Karpas-422 (cell line): ENCODE data around the gene CARD11. TPM values are rescaled to one million over a fixed set of nuclear protein-coding genes. Genes with fewer than 3 reads are reported as not detected.

Experiments
- DNase-seq: peaks from one replicate; pipeline ENCODE4 v3.0.0-alpha.2; 2015
- H2AFZ ChIP-seq: fragments of 200-600 bp; sonication (generic); 2 replicates; pipeline ENCODE4 v1.6.1; 2014; ENCODE audit warnings: antibody characterized with exemption, low read length, mixed read lengths
- H3K27ac ChIP-seq: fragments of 200-600 bp; sonication (generic); 2 replicates; pipeline ENCODE4 v1.5.1; 2014; ENCODE audit warnings: mild to moderate bottlenecking, low read length, moderate library complexity
- H3K27me3 ChIP-seq: fragments of 200-600 bp; sonication (generic); 2 replicates; pipeline ENCODE4 v1.6.1; 2014; ENCODE audit warnings: low read length, mixed read lengths
- H3K36me3 ChIP-seq: fragments of 200-600 bp; sonication (generic); 2 replicates; pipeline ENCODE4 v1.6.1; 2014; ENCODE audit warnings: low read length, mixed read lengths; ENCODE audit not compliant: insufficient read depth
- H3K4me1 ChIP-seq: fragments of 200-600 bp; sonication (generic); 2 replicates; pipeline ENCODE4 v1.6.1; 2014; ENCODE audit warnings: mild to moderate bottlenecking, low read length, mixed read lengths
- H3K4me2 ChIP-seq: fragments of 200-600 bp; sonication (generic); 2 replicates; pipeline ENCODE4 v1.6.1; 2014; ENCODE audit warnings: low read length, low read depth, mild to moderate bottlenecking; ENCODE audit not compliant: poor library complexity, severe bottlenecking
- H3K4me3 ChIP-seq: fragments of 200-600 bp; sonication (generic); 2 replicates; pipeline ENCODE4 v1.5.1; 2014; ENCODE audit warnings: mild to moderate bottlenecking, antibody characterized with exemption, low read length, mixed read lengths
- H3K79me2 ChIP-seq: fragments of 200-600 bp; sonication (generic); 2 replicates; pipeline ENCODE4 v1.6.1; 2014; ENCODE audit warnings: mild to moderate bottlenecking, low read length, mixed read lengths
- H3K9ac ChIP-seq: fragments of 200-600 bp; sonication (generic); 2 replicates; pipeline ENCODE4 v1.6.0; 2014; ENCODE audit warnings: low read length
- H3K9me2 ChIP-seq: fragments of 200-600 bp; sonication (generic), shearing (Covaris generic); replicated peaks from 2 replicates; pipeline ENCODE4 v1.6.0; 2014; ENCODE audit warnings: mild to moderate bottlenecking, low read length, moderate library complexity; ENCODE audit not compliant: insufficient read depth
- H3K9me3 ChIP-seq: fragments of 300-700, 200-600 bp; sonication (generic); 2 replicates; pipeline ENCODE4 v1.6.1; 2014; ENCODE audit warnings: low read length, mixed read lengths
- H4K20me1 ChIP-seq: fragments of 200-600 bp; sonication (generic); 2 replicates; pipeline ENCODE4 v1.6.1; 2014; ENCODE audit warnings: mild to moderate bottlenecking, antibody characterized with exemption, low read length, low read depth; ENCODE audit not compliant: insufficient read depth
- total RNA-seq: library from RNA; depleted of rRNA; stranded (reverse); fragments of >200 nt; shearing (Covaris generic); gene quantifications from 2 replicates; pipeline ENCODE4 v1.2.3, GENCODE V29; 2014; ENCODE audit warnings: low replicate concordance

The CARD11 gene
- total RNA-seq, 1 experiment from 2014 or later: 38.5 TPM

DNA sequence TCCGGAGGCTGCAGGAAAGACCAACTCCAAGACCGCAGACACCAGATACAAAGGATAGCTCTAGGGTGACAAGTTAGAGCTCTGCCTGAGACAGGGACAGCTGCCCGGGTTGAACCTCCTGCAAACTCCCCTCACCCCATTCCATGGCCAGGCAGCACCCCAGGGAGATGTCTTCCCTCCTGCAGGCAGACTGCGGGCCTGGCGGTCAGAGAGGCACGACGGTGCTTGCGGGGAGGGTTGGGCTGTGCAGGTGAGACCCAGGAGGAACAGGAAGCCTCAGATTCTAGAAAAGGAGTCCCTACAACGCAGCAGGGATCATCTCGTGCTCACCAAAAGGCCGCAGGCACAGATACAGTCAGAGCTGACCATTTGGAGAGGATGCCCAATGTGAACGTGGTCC is 34.6 kb downstream of the CARD11 start:
- no peaks in the 10 kb centered on the region for H3K9me2 ChIP-seq
- peaks cover 79% of the 10 kb centered on the region for H3K79me2 ChIP-seq
- no peak overlapping the region for H3K4me2 ChIP-seq
- no peak overlapping the region for H2AFZ ChIP-seq
- H3K4me1 ChIP-seq: no peaks in the 10 kb centered on the region
- H3K27me3 ChIP-seq: no peaks in the 10 kb centered on the region
- no peak for DNase-seq
- no peaks in the 10 kb centered on the region for H4K20me1 ChIP-seq
- H3K9ac ChIP-seq: no peak overlapping the region
- H3K4me3 ChIP-seq: no peak overlapping the region
- H3K9me3 ChIP-seq: no peaks in the 10 kb centered on the region
- H3K36me3 ChIP-seq: no peaks in the 10 kb centered on the region
- no peak overlapping the region for H3K27ac ChIP-seq

DNA sequence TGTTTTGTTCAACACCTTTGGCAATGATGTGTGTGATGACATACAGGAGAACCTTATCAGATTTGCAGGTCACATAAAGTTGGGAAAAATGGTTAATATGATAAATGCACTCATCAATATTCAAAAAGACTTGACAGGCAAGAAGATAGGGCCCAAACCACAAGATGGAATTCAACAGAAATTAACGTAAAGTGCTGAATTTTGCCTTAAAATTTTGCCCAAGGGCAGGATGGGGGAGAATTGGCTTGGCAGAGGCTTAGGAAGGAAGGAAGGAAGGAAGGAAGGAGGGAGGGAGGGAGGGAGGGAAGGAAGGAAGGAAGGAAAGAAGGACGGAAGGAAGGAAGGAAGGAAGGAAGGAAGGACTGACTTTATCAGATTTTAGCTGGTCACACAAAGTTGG is 35.3 kb downstream of the CARD11 start:
- Histone ChIP-seq H3K27ac (no peak overlapping the region), H3K4me1 (no peaks in the 10 kb centered on the region), H3K79me2 (peaks cover 82% of the 10 kb centered on the region), H3K27me3 (no peaks in the 10 kb centered on the region), H3K36me3 (no peaks in the 10 kb centered on the region), H4K20me1 (no peaks in the 10 kb centered on the region), H3K9me2 (no peaks in the 10 kb centered on the region), H2AFZ (no peak overlapping the region), H3K9ac (no peak overlapping the region), H3K9me3 (no peaks in the 10 kb centered on the region), H3K4me3 (no peak overlapping the region), H3K4me2 (no peak overlapping the region)
- no peak for DNase-seq

DNA sequence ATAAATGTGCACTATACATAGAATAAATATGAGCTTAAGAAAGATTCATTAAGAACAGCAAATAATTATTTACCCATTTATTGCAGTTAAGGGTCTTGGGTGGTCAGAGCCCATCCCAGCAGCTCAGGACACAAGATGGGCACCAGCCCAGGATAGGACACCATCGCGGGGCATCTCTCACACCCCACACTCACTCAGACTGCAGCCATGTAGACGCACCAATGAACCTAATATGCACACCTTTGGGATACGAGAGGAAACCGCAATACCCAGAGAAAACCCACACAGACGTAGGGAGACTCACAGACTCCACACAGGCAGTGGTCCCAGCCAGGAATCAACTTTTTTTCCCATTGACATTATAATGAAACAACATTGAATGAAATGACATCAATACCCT is 36.0 kb downstream of the CARD11 start:
- Histone ChIP-seq H3K79me2 (peaks cover 80% of the 10 kb centered on the region), H3K27me3 (no peaks in the 10 kb centered on the region), H3K36me3 (no peaks in the 10 kb centered on the region), H2AFZ (no peak overlapping the region), H3K4me1 (no peaks in the 10 kb centered on the region), H3K4me3 (no peak overlapping the region), H3K9ac (no peak overlapping the region), H3K9me3 (no peaks in the 10 kb centered on the region), H3K27ac (no peak overlapping the region), H3K9me2 (no peaks in the 10 kb centered on the region), H4K20me1 (no peaks in the 10 kb centered on the region), H3K4me2 (no peak overlapping the region)
- no peak for DNase-seq

- Histone ChIP-seq H3K4me3 (no peak overlapping the region), H4K20me1 (no peaks in the 10 kb centered on the region), H3K36me3 (no peaks in the 10 kb centered on the region)
Measured at GRCh38 chr7:3005257-3005656, 38.4 kb downstream of the CARD11 start.

DNA sequence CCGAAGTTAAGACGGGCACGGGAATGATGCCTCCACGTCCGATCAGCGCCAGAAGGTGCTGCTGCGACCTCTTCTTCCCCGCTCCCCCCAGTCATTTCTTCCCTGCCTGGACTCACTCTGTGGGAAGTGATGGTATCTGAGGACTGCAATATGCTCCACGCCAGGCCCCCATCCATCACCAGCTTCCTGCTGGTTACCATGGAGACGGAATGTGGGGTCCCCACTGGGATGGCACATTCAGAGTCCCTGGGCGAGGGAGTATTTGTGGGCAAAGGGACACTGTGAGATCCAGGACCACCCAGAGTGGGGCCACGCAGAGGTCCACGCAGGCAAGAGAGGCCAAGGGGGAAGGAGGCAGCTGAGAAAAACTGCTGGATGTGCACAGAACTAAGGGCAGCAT is 39.7 kb downstream of the CARD11 start:
- no peak overlapping the region for H3K4me3 ChIP-seq
- no peak overlapping the region for H3K9ac ChIP-seq
- no peak overlapping the region for H3K4me2 ChIP-seq
- no peaks in the 10 kb centered on the region for H3K9me3 ChIP-seq
- no peak overlapping the region for H3K27ac ChIP-seq
- no peaks in the 10 kb centered on the region for H3K27me3 ChIP-seq
- peaks cover 60% of the 10 kb centered on the region for H3K79me2 ChIP-seq
- H4K20me1 ChIP-seq: no peaks in the 10 kb centered on the region
- no peak overlapping the region for H2AFZ ChIP-seq
- no peaks in the 10 kb centered on the region for H3K4me1 ChIP-seq
- H3K36me3 ChIP-seq: no peaks in the 10 kb centered on the region
- no peaks in the 10 kb centered on the region for H3K9me2 ChIP-seq
- DNase-seq: no peak

More at GRCh38 chr7:3005257-3005656, 38.4 kb downstream of the CARD11 start:
- Histone ChIP-seq H3K4me2 (no peak overlapping the region), H3K9me3 (no peaks in the 10 kb centered on the region), H3K9ac (no peak overlapping the region), H3K27ac (no peak overlapping the region), H3K4me1 (no peaks in the 10 kb centered on the region), H3K9me2 (no peaks in the 10 kb centered on the region), H3K79me2 (peaks cover 67% of the 10 kb centered on the region), H3K27me3 (no peaks in the 10 kb centered on the region), H2AFZ (no peak overlapping the region)
- no peak for DNase-seq

DNA sequence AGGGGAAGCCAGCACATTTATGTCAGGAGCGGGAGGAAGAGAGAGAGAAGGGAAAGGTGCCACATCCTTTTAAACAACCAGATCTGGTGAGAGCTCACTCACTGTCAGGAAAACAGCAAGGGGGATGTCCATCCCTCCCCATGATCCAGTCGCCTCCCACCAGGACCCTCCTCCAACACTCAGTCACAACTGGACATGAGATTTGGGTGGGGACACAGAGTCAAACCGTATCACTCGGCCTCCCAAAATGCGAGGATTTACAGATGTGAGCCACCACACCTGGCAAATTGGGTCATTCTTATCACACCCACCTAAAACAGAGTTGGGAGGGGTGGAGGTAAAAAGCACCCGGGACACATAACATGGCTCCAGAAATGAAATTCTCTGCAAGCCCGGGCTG is 41.0 kb downstream of the CARD11 start:
- no peaks in the 10 kb centered on the region for H3K4me1 ChIP-seq

GRCh38 chr7:3000566-3000965 is 43.1 kb downstream of the CARD11 start:
- Histone ChIP-seq H3K27me3 (no peaks in the 10 kb centered on the region), H4K20me1 (no peaks in the 10 kb centered on the region), H3K79me2 (peaks cover 40% of the 10 kb centered on the region), H3K9ac (no peak overlapping the region), H3K4me2 (no peak overlapping the region), H3K4me3 (no peak overlapping the region), H3K4me1 (no peaks in the 10 kb centered on the region), H2AFZ (no peak overlapping the region), H3K9me2 (no peaks in the 10 kb centered on the region), H3K36me3 (peaks cover 7% of the 10 kb centered on the region; the same call in 1 of the 2 replicates), H3K9me3 (no peaks in the 10 kb centered on the region), H3K27ac (no peak overlapping the region)
- no peak for DNase-seq

More for the DNA sequence above, 41.0 kb downstream of the CARD11 start:
- Histone ChIP-seq H3K4me3 (no peak overlapping the region), H4K20me1 (no peaks in the 10 kb centered on the region), H3K27me3 (no peaks in the 10 kb centered on the region), H3K4me2 (no peak overlapping the region), H3K9me3 (no peaks in the 10 kb centered on the region), H3K27ac (no peak overlapping the region), H3K79me2 (peaks cover 57% of the 10 kb centered on the region), H3K9me2 (no peaks in the 10 kb centered on the region), H3K9ac (no peak overlapping the region), H3K36me3 (no peaks in the 10 kb centered on the region), H2AFZ (no peak overlapping the region)
- no peak for DNase-seq

GRCh38 chr7:2999078-2999500 is 44.6 kb downstream of the CARD11 start:
- Histone ChIP-seq H2AFZ (no peak overlapping the region), H3K27me3 (no peaks in the 10 kb centered on the region), H4K20me1 (no peaks in the 10 kb centered on the region), H3K4me1 (no peaks in the 10 kb centered on the region), H3K9me2 (no peaks in the 10 kb centered on the region), H3K27ac (no peak overlapping the region), H3K79me2 (peaks cover 39% of the 10 kb centered on the region), H3K4me3 (no peak overlapping the region), H3K9ac (no peak overlapping the region), H3K36me3 (peaks cover 14% of the 10 kb centered on the region), H3K4me2 (no peak overlapping the region), H3K9me3 (no peaks in the 10 kb centered on the region)
- DNase-seq: no peak

DNA sequence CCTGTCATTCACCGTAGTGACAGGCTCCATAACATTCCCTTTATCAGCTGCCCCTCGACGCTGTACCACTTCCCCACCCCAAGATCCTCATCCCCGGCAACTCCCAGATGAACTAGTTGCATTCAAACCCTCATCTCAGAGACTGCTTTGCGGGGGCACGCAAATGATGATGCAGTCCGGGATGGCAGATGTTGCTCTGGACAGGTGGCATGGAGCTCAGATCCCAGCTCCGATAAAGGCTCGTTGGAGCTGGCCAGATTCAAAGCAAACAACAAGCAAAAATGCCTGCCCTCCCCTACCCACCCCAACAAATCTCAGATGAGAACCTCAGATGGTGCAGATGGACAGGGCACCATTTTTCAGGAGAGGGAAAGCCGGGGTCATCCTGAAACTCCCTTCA is 46.7 kb downstream of the CARD11 start:
- H3K36me3 ChIP-seq: peaks cover 15% of the 10 kb centered on the region
- H3K4me1 ChIP-seq: no peaks in the 10 kb centered on the region
- DNase-seq: no peak
- H2AFZ ChIP-seq: no peak overlapping the region
- no peaks in the 10 kb centered on the region for H3K27me3 ChIP-seq
- no peak overlapping the region for H3K27ac ChIP-seq
- H3K79me2 ChIP-seq: peaks cover 30% of the 10 kb centered on the region
- no peaks in the 10 kb centered on the region for H4K20me1 ChIP-seq
- H3K9ac ChIP-seq: no peak overlapping the region
- H3K9me3 ChIP-seq: no peaks in the 10 kb centered on the region
- H3K4me2 ChIP-seq: no peak overlapping the region
- H3K9me2 ChIP-seq: no peaks in the 10 kb centered on the region
- H3K4me3 ChIP-seq: no peak overlapping the region
